A673 (cell line): ENCODE results near the gene CREB5.

Experiments
- CTCF ChIP-seq: fragments of 300-800, 200-600 bp; sonication (generic); conservative IDR thresholded peaks from 2 replicates; pipeline ENCODE4 v1.5.1; 2017; ENCODE audit warnings: low read depth, mild to moderate bottlenecking, antibody characterized with exemption, low read length, moderate library complexity, mixed read lengths
- EZH2 ChIP-seq: fragments of 200-600 bp; sonication (generic); IDR thresholded peaks from 2 replicates; pipeline ENCODE4 v1.6.1; 2017; ENCODE audit warnings: borderline replicate concordance, low read depth, mild to moderate bottlenecking, mixed read lengths, antibody characterized with exemption, low read length; ENCODE audit not compliant: poor library complexity, severe bottlenecking

- TF ChIP-seq CTCF (no peak), EZH2 (no peak)
Observed at GRCh38 chr7:28848906-28849305, 436.6 kb downstream of the CREB5 start.
